Activated T-cell treated with anti-CD3 and anti-CD28 coated beads, Interleukin-2, amount 50 U/mL, for 1 hour (primary cell): ENCODE results near the gene GJA10.
"Not testable (repeated sequence)": the region's sequence is repeated elsewhere in the genome, so short reads cannot be mapped to it uniquely, and the experiment has no call there.

Source experiments
- DNase-seq: peaks from one replicate; pipeline ENCODE4 v3.0.0-alpha.2; 2020

Gene GJA10

DNA sequence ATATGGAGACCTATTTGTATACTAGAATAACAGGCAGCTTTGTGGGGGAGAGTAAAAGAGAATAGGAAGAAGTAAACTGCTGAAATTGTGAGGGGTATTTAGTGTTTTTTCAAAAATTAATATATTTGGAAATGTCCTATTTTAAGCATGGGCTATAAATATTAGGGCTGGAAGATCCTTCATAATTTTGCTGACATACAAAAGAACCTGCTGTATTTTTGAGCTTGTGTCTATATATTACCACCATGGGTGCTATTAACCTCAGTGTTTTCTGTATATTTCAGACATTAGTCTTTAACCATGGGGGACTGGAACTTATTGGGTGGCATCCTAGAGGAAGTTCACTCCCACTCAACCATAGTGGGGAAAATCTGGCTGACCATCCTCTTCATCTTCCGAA, at the start of gene GJA10:
Gene GJA10, plus strand, starts transcription at position 301 of the 400 bp plus-strand sequence. Its CDS starts 0 bp downstream, at position 301.
- DNase-seq: no peak

DNA sequence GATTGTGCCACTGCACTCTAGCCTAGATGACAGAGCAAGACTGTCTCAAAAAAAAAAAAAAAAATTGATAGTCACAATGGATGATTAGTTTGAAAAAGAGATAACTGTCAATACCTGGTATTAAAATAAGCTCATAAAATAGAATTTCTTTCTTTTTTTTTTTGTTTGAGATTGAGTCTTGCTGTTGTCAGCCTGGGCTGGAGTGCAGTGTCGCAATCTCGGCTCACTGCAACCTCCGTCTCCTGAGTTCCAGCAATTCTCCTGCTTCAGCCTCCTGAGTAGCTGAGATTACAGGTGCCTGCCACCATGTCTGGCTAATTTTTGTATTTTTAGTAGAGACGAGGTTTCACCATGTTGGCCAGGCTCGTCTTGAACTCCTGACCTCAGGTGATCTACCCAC, 46.8 kb upstream of the GJA10 start:
- not testable (repeated sequence) for DNase-seq

DNA sequence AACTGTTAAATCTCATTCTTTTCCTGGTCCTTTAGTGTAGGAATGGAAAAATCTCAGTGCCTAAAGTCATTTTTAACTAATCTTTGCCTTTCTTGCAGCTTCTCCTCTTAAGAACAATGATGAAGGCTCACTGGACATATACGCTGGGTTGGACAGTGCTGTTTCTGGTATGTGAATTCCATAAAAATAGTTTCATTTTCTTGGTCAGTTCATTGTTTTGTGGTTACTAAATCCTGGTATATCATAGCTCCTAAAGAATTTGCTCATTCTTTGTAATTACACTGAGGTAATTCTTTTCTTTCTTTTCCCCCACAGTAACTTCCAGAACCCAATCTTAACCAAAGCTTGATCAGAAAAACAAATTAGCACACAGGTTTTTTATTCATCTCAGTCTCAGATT, 41.2 kb upstream of the GJA10 start:
- no peak for DNase-seq

DNA sequence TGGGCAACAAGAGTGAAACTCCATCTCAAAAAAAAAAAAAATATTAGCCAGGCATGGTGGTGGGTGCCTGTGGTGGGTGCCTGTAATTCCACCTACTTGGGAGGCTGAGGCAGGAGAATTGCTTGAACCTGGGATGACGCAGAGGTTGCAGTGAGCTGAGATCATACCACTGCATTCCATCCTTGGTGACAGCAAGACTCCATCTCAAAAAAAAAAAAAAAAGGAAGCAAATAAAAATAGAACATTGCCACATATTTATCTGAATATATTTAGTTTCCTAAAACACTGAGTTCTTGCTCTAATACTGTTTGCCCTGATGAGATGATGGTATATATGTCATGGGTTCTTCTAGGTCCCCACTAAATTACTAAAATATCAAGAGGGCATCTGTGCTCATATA, 36.2 kb upstream of the GJA10 start:
- DNase-seq: no peak

DNA sequence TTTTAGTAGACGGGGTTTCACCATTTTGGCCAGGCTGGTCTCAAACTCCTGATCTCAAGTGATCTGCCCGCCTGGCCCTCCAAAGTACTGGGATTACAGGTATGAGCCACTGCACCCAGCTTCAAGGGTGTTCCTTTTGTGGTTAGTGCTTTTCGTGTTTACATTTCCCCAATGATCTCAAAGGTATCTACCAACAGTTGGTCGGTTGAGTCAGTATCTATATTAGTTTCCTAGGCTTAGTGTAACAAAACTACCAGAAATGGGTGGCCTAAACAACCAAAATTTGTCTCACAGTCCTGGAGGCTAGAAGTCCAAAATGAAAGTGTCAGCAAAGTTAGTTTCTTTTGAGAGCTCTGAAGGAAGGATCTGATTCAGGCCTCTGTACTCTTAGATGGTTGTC, 34.5 kb upstream of the GJA10 start:
- DNase-seq: no peak

DNA sequence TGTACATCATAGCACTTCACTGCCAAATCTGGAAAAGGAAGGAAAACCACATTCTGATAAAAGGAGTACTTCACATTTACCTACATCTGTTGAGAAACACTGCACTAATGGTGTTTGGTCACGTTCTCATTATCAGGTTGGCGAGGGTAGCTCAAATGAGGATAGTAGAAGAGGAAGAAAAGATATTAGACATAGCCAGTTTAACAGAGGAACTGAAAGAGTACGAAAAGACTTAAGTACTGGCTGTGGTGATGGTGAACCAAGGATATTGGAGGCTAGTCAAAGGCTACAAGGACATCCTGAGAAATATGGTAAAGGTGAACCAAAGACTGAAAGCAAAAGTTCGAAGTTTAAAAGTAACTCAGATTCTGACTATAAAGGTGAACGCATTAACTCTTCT, 32.0 kb upstream of the GJA10 start:
- DNase-seq: no peak

DNA sequence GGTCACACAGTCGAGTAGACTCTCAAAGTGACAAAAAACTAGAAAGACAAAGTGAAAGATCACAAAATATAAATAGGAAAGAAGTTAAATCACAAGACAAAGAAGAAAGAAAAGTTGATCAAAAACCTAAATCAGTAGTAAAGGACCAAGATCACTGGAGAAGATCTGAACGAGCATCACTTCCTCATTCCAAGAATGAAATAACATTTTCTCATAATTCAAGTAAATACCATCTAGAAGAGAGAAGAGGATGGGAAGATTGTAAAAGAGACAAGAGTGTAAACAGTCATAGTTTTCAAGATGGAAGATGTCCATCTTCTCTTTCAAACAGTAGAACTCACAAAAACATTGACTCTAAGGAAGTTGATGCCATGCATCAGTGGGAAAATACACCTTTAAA, 31.6 kb upstream of the GJA10 start:
- no peak for DNase-seq

DNA sequence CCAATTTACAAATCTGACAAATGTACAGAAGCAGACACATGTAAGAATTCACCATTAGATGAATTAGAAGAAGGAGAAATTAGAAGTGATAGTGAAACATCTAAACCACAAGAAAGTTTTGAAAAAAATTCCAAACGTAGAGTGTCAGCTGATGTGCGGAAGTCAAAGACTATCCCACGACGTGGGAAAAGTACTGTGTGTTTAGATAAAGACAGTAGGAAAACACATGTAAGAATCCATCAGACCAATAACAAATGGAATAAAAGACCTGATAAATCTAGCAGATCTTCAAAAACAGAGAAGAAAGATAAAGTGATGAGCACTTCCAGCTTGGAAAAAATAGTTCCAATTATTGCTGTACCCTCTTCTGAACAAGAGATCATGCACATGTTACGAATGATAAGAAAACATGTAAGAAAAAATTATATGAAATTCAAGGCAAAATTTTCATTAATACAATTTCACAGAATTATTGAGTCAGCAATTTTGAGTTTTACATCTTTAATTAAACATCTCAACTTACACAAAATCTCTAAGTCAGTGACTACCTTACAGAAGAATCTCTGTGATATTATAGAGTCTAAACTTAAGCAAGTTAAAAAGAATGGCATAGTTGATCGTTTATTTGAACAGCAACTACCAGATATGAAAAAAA, 28.1 kb upstream of the GJA10 start:
- no peak for DNase-seq

DNA sequence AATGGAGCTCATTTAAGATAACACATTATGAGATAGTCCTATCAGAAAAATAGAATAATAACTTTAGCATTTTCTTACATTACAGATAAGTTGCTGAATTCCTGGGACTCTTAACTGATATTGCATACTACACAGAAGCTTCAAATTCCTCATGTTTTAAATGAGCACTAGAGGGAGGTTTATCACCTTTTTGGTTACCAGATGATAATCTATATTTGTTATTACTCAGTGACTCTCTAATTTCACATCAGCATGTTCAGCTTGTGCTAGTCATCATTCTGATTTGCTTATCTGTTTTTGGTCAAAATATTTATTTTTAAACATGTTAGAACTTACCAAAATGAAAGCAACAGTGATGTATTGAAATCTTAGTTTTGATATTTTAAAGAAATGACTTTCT, 20.5 kb upstream of the GJA10 start:
- no peak for DNase-seq

DNA sequence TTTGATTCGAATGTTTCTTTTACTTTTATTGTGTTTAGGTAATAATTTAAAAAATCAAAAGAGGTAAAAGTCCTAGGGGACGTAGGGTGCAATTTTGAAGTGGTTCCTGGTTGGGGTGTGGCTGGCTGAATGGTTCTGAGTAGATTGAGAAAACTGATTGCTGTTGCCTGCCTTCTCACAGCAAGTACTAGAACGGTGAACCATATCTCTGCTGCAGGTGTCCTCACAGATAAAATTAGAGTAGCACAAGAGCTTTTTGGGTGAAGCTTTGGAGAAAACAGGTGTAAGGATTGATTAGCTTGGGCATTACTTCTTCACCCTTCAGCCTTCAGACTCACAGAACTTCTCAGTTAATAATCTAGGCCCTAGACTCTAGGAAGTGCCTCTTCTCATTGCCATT, 19.8 kb upstream of the GJA10 start:
- DNase-seq: no peak

DNA sequence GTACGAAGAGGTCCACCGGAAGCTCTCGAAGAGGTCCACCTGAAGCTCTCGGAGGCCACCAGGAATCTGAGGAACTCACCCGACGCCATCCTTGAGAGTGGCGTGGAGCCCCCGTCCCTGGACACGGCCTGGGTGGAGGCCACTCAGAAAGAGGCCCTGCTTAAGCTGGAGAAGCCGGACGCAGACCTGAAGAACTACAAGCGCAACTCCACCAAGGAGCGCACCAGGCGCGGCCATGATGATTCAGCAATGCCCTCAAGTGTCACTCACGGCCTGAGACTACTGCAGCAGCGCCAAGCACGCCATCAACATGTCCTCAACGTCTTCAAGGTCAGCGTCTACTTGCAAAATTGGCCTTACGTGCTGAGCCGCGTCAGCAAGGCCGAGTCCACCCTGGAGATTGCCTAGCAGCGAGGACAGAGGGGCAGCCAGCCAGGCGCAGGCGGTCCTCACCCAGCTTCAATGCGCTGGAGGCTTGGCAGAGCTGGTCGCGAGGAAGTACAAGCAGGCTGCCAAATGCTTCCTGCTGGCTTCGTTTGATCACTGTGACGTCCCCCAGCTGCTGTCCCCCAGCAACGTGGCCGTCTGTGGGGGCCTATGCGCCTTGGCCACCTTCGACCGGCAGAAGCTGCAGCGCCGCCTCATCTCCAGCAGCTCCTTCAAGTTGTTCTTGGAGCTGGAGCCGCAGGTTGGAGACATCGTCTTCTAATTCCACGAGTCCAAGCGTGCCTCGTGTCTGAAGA, 7.7 kb upstream of the GJA10 start:
- no peak for DNase-seq

DNA sequence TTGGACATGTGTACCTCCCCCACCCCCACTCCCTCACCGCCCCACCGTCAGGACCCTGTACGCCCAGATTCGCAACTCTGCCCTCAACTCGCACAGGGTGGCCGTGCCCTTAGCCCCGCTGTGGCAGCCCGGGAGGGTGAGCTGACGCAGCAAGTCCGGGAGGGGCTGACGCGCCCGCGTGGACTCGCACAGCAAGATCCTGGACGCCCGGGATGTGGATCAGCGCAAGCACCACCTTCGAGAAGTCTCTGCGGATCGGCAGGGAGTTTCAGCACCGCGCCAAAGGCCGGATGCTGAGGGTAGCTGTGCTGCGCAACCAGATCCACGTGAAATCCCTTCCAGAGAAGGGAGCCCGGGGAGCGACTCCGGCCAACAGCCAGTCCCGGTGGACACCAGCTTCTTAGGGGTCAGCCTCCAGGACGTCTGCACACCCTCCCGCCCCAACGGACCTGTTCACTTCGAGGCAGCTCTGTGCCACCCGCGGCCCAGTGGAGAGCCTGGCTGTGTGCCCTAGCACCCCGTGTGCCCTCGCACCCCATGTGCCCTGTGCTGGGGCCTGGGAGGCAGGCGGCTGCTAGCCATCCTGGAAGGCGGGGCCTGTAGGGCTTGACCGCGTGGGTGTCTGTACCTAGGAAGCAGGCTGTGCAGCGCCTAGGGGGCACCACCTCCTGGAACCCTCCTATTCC, 6.7 kb upstream of the GJA10 start:
- DNase-seq: peak; percentile 24

DNA sequence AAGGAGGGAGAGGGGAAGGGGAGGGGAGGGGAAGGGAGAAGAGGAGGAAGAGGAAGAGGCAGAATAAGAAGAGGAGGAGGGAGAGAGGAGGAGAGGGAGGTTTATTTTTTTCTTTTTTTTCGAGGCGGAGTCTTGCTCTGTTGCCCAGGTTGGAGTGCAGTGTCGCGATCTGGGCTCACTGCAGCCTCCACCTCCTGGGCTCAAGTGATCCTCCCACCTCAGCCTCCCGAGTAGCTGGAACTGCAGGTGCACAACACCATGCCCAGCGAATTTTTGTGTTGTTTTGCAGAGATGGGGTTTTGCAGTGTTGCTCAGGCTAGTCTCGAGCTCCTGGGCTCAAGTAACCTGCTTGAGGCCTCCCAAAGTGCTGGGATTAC, 6.1 kb upstream of the GJA10 start:
- no peak for DNase-seq

DNA sequence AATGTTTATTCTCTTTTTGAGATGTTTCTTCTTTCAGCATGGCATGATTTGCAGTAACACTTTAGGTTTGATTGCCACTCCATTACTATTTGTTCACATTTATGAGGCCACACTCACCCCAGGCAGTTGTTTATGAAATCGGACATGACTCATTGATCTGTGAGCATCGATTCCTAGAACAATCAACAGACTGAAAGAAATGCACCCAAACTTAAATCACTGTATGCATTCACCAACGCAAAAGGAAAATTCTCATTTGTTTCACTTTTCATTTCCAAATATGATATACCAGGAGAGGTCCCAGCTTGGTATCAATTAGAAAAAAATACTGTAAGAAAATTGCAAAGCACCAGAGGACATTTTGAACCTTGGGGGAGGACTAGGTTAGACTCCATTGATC, 5.4 kb upstream of the GJA10 start:
- DNase-seq: no peak

DNA sequence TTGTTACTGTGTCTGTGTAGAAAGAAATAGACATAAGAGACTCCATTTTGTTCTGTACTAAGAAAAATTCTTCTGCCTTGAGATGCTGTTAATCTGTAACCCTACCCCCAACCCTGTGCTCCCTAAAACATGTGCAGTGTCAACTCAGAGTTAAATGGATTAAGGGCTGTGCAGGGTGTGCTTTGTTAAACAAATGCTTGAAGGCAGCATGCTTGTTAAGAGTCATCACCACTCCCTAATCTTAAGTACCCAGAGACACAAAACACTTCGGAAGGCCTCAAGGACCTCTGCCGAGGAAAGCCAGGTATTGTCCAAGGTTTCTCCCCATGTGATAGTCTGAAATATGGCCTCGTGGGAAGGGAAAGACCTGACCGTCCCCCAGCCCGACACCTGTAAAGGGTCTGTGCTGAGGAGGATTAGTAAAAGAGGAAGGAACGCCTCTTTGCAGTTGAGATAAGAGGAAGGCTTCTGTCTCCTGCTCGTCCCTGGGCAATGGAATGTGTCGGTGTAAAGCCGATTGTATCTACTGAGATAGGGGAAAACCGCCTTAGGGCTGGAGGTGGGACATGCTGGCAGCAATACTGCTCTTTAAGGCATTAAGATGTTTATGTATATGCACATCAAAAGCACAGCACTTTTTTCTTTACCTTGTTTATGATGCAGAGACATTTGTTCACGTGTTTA, 3.3 kb upstream of the GJA10 start:
- DNase-seq: not testable (repeated sequence)

DNA sequence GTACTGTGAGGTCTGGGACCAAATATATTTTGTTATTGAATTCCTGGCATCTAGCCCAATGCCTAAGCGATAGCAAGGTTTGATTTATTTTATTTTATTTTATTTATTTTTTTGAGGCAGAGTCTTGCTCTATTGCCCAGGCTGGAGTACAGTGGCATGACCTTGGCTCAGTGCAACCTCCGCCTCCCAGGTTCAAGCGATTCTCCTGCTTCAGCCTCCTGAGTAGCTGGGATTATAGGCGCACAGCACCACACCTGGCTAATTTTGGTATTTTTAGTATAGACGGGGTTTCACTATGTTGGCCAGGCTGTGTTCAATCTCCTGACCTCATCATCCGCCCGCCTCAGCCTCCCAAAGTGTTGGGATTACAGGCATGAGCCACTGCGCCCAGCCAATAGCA, 1.7 kb upstream of the GJA10 start:
- DNase-seq: not testable (repeated sequence)

DNA sequence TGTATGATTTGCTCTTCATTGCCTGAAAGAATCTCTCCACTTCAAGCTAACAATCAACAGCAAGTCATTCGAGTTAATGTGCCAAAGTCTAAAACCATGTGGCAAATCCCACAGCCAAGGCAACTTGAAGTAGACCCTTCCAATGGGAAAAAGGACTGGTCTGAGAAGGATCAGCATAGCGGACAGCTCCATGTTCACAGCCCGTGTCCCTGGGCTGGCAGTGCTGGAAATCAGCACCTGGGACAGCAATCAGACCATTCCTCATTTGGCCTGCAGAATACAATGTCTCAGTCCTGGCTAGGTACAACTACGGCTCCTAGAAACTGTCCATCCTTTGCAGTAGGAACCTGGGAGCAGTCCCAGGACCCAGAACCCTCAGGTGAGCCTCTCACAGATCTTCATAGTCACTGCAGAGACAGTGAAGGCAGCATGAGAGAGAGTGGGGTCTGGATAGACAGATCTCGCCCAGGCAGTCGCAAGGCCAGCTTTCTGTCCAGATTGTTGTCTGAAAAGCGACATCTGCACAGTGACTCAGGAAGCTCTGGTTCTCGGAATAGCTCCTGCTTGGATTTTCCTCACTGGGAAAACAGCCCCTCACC, 1.1 kb downstream of the GJA10 start:
- DNase-seq: no peak

DNA sequence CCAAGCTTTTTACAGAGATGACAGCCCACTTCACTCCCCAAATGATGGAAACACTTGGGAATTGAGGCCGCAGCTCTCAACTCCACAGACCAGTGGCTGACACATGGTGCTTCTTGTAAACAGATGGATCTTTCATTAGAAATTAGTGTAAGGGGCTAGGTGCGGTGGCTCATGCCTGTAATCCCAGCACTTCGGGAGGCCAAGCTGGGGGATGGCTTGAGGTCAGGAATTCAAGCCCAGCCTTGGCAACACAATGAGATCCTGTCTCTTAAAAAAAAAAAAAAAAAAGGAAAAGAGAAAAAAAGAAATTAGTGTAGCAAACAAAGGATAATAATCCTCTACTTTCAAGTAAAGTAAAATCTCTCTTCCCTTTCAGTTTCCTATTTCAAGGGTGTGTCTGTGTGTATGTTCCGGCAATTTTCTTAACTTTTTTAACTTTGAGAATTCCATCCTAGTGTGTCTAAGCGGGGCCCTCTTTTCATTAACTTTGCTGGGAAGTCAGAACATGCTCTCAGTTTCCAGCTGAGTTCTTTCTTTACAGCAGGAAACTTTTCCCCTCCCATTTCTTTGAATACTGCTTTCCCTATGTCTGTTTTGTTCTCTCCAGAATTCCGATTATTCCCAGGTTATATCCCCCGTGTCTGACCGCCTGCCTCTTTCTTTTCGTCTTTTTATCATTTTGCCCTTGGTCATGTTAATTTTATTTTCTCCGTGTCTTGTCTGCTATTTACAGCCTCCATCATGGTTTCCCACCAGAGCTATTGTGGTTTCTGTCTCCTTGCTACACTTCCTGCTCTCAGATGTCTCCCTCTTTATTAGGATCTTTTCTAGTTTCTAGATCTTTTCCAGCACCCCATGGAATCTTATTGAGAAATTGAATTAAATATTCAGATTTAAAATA, 16.0 kb downstream of the GJA10 start:
- not testable (repeated sequence) for DNase-seq

DNA sequence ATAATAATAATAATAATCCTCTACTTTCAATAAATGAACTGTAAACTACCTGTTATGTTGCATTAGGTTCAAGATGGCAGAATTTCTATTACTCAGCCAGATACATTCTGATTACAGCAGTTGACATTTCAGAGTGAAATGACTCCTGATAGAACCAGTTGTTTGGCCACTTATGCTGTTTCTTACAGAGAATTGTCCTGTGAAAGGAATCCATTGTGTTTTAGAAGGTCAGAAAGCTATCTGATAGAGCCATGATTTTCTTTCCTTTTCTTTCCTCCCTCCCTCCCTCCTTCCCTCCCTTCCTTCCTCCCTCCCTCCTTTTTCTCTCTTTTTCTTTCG, 16.6 kb downstream of the GJA10 start:
- no peak for DNase-seq

DNA sequence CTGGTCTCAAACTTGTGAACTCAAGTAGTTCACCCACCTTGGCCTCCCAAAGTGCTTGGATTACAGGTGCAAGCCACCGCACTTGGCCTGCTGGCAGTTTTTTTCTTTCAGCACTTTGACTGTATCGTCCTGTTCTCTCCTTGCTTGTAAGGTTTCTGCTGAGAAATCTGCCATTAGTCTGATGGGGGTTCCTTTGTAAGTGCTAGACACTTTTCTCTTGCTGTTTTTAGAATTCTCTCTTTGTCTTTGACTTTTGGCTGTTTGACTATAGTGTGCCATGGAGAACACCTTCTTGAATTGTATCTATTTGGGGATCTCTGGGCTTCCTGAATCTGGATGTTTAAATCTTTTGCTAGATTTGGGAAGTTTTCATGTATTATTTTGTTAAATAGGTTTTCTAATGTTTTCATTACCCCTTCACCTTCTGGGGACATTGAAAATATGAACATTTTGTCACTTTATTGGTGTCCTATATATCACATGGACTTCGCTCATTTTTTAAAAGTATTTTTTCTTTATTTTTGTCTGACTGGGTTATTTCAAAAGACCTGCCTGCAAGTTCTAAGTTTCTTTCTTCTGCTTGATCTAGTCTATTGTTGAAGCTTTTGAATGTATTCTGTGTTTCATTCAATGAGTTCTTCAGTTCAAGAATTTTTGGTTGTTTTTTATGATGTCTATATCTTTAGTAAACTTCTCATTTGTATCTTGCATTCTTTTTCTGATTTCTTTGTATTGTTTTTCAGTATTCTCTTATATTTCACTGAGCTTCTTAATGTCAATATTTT, 22.1 kb downstream of the GJA10 start:
- DNase-seq: no peak

DNA sequence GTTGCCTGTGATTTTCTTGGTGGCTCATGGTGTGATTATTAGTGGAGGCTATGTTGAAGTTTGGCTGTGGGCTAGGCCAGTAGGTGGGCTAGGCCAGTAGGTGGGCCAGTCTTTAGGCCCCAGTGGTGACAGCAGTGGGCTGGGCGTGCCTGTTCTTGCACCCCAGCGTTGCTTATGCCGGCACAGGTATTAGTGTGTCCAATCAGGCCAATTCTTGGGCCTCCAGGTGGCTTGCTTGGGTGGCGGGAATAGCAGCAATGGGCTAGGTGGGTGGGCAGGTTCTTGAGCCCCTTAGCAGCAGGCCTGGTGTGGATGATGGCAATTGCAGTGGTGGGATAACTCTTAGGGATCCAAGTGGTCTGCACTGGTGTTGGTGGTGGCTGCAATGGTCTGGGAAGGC, 22.9 kb downstream of the GJA10 start:
- no peak for DNase-seq
